ENCODE data around the gene ATP6V1G1.
"Not testable (repeated sequence)": the region's sequence is repeated elsewhere in the genome, so short reads cannot be mapped to it uniquely, and the experiment has no call there.

Gene ATP6V1G1

DNA sequence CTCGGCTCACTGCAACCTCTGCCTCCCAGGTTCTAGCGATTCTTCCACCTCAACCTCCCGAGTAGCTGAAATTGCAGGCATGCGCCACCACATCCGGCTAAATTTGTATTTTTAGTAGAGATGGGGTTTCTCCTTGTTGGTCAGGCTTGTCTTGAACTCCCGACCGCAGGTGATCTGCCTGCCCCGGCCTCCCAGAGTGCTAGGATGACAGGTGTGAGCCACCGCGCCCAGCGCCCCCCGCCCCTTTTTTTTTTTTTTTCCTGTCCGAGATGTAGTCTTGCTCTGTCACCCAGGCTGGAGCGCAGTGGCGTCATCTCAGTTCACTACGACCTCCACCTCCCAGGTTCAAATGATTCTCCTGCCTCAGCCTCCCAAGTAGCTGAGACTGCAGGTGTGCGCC, 6.6 kb downstream of the ATP6V1G1 start:
- TF ChIP-seq CTCF (conservative IDR thresholded peaks at IDR 0.05), result no peak
- H3K27ac ChIP-seq, result no peak overlapping the region

- not testable (repeated sequence) for H3K27ac ChIP-seq
Measured at GRCh38 chr9:114600502-114601248, 13.1 kb downstream of the ATP6V1G1 start.

DNA sequence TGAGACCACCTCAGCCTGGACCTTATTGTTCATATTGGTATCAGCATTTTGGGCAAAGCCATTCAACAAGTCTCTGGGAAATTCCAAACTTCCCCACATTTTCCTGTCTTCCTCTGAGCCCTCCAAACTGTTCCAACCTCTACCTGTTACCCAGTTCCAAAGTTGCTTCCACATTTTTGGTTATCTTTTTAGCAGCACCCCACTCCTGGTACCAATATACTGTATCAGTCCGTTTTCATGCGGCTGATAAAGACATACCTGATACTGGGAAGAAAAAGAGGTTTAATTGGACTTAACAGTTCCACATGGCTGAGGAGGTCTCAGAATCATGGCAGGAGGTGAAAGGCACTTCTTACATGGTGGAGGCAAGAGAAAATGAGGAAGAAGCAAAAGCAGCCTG, 14.2 kb downstream of the ATP6V1G1 start:
- H3K27ac ChIP-seq, result not testable (repeated sequence)

DNA sequence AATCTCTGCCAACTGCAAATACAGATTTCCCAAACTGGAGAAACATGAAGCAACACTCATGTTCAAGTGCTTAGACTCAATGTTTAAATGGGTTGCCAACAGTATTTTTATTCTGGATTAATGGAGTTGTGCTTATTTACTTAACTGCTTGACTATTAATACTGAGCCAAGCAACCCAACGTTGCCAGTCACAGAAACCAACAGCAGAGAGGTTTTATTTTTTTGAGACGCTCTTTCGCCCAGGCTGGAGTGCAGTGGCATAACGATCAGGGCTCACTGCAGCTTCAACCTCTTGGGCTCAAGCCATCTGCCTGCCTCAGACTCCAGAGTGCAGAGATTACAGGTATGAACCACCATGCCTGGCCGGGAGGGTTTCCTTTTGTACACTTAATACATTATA, 15.1 kb downstream of the ATP6V1G1 start:
- H3K27ac ChIP-seq, result no peak overlapping the region
- TF ChIP-seq CTCF (conservative IDR thresholded peaks at IDR 0.05), result no peak

DNA sequence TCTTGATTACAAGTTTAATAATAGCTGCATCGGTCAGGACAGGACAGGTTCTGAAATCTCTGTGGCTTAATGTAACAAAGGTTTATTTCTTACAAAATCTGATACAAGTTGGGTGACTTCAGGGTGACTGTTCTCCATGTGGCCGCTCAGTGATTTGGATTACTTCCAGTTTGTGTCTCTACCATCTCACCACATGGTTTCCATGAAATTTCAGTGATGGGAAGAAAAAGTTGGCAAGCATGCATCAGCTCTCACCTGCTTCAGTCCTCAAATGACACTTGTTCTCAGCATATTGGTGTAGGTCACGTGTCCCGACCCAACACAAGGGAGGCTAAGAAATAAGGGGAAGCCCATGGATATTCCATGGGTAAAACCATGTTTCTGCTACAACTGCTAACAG, 15.7 kb downstream of the ATP6V1G1 start:
- TF ChIP-seq CTCF (conservative IDR thresholded peaks at IDR 0.05), result no peak
- no peak overlapping the region for H3K27ac ChIP-seq

DNA sequence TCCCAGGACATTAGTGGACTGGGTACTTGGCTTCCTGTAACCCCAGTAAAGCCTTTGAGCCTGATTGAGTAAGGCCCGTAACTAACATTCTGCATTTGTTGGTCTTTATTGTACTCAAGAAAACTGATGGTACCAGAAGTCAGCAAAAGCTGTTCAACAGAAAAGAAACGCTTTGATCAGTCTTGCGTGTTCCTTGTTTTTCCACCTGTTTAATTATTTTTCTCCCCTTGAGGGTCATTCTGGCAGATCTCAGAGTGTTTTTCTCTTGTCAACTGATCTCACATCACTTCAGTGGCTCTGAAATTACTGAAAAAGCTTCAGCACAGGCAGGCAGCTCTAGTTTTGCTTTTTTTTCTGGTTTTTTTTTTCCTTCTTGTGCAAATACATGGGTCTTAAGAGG, 17.4 kb downstream of the ATP6V1G1 start:
- H3K27ac ChIP-seq, result peak overlapping the region; percentile 72
- no peak for TF ChIP-seq CTCF (conservative IDR thresholded peaks at IDR 0.05)

DNA sequence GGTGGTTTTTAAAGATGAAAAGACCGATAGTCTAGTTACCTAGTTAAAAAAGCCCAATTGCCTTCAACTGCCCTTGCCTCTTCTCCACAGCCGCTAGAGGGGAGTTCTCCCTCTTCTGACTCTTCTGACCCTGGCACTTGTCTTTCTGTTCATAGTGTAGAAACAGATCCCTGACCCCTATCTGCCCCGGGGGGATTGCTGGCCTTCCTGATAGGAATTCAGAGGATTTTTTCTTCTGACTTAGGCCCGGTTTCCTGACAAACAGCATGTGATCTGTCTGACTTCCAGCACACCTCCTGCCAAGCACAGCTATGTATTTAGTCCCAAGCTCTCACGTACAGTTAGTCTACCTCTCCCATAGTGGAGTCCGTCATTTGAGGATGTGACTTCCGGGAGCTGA, 18.5 kb downstream of the ATP6V1G1 start:
- no peak; the same call in 1 of the 2 replicates for TF ChIP-seq CTCF (conservative IDR thresholded peaks at IDR 0.05)

DNA sequence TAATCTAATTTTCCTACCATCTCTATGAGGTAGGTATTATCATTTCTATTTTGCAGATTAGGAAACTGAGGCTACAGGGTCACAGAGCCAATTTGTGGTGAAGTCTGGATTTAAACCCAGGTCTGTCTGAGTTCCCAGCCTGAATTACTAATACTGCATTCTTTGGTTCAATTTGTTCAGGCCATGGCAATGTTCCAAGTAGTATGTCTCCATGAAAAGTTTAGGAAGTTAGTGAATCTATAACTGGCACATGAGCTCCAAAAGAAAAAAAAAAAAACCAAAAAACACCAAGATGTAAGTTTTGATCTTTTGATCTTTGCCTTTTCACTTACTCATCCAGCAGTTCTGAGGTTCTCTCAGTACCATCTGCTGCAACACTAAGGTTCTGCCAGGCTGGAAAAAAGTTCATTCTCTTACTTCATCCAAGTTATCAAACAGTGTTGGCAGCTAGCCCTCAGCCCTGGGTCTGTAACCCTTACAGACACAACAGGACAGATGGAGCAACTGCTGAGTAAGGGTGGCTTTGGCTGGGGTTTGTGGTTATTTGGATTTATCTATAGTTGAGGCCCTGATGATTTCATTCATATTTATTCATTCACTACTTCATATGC, 19.1 kb downstream of the ATP6V1G1 start:
- H3K27ac ChIP-seq, result peak overlapping the region; percentile 72
- no peak for TF ChIP-seq CTCF (conservative IDR thresholded peaks at IDR 0.05)

More for the DNA sequence above, 18.5 kb downstream of the ATP6V1G1 start:
- peak overlapping the region; percentile 72 for H3K27ac ChIP-seq
